GM18526 (cell line): ENCODE measurements around the gene ALG6.

Experiments used
- POLR2A ChIP-seq: IDR thresholded peaks from 3 replicates; pipeline ENCODE4 v1.6.1; 2011; ENCODE audit not compliant: insufficient read length; ENCODE audit errors: extremely low read depth

Gene ALG6

DNA sequence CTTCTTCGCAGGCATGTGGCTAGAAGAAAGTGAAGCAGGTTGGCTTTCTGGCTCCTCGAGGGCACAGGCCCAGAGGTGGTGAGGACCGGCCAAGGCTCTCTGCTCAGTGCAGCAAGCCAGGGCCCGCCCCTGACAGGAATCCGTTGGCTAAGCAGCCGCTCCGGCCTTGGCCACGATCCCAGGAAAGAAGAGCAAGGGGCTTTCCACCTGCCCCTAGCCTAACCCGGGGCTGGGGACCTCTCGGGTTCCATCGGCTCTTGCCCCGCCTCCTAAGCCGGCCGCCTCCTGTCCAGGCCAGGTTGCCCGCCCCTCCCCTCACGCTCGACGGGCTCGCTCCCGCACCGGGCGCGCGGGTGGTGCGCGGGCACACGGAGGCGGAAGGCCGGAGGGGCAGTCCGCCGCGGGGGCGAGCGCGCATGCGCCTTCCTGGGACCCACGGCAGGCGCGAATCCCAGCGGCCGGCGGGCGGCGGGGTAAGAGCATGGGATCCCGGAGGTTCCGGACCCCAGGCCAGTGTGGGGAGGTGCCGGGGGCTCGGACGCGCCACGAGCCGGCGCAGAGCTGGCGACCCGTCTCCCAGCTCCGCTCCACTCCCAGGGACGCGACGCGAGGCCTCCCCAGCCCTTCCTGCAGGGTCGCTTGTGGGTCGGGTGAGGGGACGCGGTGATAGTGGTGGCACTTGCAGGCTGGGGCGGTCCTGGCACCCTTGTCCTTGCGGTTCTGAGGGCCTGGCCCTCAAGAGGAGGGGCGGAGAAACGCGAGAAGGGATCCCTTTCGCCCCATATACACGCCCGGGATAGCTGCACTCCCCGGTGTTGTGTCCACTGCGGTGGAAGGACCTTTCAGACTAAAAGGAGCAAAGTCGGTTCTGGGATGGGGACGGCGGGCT, at the start of gene ALG6:
Gene ALG6 (plus strand): TSS at position 413 of the 889 bp plus-strand sequence. CDS start 3,351 bp downstream, outside the sequence.
- TF ChIP-seq POLR2A = peak; percentile 96

DNA sequence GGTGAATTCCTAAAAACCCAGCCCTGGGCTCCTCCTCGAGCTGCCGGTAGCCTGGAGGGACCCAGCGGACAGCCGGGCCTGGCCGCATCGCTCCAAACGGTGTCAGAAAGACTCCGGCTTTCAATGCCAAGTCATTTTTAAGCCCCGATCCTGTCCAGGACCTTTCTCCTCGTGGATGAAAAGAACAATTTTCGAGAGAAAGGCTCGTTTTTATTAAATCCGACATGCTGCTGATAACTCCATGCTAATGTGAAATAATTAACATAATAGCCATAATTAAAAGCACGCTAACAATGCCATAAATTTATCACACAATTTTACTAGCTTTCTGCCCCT, 49.6 kb upstream of the ALG6 start:
- no peak for TF ChIP-seq POLR2A

DNA sequence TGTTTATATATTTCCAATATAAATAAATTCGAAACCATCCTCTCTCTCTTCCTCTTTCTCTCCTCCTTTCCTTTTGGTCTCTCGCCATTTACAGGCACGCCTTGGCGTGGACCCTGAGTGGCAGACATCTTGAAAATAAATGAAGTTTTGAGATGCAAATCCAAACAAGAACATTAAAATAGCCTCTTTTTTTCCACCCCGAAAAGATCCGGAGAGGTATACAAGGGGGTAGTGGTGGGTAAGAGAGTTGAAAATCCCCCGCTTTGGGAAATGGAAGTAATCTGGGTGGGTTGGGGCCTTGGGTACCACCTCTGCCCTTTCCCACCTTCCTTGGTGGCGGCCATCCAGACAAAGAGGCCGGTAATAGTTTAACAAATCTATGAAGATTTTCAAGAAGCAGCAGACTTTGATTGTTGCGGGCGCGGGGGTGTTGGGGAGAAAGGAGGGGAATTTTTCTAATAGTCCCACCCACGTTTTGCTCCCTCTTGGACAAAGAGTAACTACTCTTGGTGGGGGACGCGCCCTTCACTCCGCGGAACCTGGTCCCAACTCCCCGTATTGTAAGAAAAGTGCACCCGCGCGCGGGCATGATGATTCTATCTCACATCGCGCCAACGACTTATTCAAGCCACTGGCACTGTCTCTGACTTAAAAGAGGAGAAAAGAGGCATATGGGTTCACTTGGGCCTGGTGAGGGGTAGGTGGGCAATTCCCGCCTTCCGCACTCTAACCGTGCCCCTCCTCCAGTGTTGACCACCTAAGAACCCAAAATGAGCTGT, 49.0 kb upstream of the ALG6 start:
- TF ChIP-seq POLR2A = no peak

DNA sequence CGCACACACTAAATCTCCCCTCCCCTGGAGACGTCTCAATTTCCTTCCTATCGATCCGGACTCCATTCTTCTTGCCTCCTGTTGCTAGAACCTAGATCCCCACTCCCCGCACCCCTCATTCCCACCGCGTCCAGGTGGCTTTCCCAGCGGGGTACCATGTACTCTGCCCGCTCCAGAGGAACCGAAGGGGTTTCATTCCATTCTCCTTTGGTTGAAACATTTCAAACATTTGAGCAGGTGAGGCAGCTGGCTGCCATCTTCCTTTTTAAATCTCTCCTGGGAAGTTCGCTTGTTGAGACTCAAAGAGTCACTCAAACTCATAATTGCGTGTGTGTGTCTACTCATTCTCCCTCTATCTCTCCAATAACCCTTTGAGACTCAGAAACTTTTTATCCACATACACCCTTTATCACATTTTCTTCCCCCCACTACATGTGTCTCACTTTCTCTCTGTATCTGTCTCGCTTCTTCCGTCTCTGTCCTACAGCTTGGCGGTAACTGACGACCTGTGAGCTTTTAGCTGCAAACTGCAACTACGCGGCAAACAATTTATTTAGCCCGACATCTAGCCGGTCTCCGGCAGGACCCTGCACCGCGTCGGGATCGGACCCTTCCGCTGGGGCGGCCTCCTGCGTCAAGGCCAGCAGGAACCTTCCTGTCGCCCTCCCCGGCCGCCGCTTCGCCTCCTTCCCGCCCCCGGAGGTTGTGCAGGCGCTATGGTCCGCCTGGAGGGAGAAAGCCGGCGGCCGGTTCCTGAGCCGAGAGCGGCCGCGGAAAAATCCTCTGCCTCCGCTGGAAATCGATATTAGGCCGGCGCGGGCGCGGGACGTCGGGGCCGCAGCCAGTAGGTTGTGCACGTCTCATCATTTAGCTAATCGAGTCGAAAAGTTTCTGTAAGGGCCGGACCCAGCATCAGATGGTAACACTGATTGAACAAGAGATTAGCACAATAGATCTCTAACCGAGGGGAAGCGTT, 48.1 kb upstream of the ALG6 start:
- TF ChIP-seq POLR2A = no peak

DNA sequence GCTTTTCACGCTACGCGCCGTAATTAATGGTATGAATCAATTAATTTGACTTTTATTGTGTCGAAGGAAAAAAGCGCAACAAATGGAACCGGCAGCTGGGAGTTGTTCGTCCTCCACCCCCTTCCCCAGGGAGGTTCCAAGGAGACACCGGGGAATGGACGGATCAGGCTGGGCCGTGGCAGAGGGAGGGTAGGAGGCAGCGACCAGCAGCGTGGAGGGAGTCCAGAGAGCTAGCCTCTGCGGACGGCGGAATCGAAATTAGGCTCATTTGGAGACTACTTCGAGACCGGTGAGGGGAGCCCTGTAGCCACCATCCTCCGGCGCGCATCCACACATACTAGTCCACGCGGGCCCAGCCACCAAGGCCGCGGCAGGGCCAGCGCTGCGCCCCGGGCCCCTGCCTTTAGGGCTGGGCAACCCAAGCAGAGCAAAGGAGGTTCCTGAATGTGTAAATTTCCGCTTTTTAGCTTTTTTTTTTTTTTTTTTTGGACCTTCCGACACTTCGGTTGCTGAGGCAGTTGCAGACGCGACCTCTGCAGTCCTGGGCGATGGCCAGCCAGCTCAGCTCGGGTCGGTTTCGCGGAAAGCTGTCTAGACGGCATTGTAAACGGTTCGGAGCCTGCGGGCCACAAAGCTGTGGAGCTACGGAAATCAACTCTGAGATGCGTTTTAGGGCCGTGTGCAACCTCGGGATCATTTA, 47.3 kb upstream of the ALG6 start:
- TF ChIP-seq POLR2A = no peak

DNA sequence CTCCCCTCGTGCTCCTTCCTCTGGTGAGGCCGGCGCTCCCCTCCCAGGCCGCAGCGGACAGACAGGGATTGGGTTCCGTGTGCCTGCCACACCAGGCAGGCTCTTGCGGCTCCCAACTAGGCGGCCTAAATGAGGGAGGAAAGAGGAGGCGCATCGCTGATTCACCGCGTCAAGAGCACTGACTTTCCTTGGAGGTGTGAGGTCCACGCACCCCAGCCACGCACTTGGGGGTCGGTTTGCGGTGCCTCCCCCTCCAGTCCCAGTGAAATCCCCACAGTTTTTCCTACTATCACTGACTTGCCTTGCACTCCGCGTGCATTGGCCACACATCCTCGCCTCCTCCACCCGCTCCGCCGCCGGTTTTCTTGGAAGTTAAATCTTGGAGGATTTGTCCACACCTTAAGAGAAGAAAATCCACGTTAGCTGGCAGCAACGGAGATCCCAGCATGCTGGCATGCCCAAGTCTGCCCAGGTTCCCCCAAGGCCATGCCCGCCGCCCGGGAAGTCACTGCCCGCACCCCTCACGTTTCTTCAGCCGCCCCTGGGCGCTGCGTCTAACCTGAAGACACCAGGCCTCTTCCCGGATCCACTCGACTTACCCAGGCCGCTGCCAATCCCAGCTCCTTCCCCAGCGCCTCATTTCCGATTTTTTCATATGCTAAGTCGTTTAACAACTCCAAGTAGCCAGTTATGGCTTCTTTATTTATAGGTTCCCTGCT, 46.2 kb upstream of the ALG6 start:
- no peak for TF ChIP-seq POLR2A

DNA sequence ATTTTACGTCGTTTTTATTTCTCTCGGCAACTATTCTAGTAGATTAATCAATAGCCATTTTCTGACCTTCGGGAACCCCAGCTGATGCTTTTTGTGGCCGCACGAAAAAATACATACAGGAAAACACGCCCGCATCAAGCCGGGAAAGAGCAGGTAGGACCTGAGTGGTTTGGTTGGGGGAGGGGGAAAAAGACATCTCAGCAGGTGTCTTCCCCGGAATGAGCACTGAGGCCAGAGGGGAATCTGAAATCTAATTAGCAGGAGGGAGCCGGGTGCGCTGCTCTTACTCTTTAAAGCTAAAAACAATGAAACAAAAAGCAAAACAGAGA, 45.7 kb upstream of the ALG6 start:
- no peak for TF ChIP-seq POLR2A

DNA sequence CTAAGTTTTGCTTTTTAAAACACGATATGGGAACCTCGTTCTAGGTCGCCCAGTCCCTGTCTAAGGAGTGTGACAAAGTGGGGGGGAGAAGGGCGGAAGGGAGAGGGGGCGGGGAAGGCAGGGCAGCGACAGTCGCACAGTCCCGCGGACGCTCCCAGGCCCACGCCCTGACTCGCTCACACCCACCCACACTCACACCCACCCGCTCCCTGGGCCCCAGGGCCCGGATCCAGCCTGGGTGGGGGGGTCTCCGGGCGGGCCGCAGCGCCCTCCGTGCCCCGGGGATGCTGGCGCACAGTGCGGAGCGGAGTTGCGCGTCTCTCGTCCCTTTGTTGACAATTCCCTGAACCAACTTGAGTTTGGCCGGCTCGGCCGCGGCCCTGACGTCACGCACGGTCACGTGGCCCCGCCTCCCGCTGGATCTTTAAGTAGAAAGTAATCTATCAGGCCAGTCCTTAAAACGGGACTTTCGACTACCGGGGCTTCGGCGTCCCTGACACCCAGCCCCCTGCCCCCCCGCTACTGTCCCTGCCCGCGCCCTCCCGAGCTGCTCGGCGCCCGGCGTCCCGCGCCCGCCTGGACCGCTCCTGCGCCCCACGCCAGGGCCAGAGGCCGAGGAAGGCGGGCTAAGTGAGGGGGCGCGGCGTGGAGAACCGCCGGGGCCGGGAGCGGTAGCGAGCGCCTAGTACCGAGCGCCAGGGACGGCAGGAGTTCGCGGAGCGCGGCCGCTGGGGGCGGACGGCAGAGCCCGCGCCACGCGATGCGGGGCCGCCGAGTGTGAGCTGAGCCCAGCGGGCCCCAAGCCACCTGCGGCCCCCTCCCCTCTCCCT, 45.1 kb upstream of the ALG6 start, which contains the start of gene FOXD3:
Gene FOXD3 (plus strand): TSS at position 454 of the 830 bp plus-strand sequence. CDS start 492 bp downstream, outside the sequence.
- no peak for TF ChIP-seq POLR2A

DNA sequence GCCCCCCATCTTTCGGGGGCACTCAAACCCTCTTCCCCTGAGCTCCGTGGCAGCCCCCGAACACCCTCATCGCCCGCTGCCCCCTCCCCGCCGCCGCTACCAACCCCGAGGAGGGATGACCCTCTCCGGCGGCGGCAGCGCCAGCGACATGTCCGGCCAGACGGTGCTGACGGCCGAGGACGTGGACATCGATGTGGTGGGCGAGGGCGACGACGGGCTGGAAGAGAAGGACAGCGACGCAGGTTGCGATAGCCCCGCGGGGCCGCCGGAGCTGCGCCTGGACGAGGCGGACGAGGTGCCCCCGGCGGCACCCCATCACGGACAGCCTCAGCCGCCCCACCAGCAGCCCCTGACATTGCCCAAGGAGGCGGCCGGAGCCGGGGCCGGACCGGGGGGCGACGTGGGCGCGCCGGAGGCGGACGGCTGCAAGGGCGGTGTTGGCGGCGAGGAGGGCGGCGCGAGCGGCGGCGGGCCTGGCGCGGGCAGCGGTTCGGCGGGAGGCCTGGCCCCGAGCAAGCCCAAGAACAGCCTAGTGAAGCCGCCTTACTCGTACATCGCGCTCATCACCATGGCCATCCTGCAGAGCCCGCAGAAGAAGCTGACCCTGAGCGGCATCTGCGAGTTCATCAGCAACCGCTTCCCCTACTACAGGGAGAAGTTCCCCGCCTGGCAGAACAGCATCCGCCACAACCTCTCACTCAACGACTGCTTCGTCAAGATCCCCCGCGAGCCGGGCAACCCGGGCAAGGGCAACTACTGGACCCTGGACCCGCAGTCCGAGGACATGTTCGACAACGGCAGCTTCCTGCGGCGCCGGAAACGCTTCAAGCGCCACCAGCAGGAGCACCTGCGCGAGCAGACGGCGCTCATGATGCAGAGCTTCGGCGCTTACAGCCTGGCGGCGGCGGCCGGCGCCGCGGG, 44.2 kb upstream of the ALG6 start:
- TF ChIP-seq POLR2A = no peak

DNA sequence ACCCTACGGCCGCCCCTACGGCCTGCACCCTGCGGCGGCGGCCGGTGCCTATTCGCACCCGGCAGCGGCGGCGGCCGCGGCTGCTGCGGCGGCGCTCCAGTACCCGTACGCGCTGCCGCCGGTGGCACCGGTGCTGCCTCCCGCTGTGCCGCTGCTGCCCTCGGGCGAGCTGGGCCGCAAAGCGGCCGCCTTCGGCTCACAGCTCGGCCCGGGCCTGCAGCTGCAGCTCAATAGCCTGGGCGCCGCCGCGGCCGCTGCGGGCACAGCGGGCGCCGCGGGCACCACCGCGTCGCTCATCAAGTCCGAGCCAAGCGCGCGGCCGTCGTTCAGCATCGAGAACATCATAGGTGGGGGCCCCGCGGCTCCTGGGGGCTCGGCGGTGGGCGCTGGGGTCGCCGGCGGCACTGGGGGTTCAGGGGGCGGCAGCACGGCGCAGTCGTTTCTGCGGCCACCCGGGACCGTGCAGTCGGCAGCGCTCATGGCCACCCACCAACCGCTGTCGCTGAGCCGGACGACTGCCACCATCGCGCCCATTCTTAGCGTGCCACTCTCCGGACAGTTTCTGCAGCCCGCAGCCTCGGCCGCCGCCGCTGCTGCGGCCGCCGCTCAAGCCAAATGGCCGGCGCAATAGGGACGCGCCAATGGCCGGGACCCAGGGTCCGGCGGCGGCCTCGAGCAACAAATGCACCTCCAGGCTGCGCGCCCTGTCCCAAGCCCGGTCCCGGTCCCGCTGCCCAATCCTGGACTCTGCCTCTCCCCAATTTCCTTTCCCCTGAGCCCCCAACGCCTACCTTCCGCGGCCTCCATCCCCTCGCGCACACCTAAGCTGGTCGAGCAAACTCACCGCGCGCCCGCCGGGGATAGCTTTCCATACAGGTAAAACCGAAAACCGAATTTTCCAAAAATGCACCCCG, 43.3 kb upstream of the ALG6 start:
- no peak for TF ChIP-seq POLR2A

DNA sequence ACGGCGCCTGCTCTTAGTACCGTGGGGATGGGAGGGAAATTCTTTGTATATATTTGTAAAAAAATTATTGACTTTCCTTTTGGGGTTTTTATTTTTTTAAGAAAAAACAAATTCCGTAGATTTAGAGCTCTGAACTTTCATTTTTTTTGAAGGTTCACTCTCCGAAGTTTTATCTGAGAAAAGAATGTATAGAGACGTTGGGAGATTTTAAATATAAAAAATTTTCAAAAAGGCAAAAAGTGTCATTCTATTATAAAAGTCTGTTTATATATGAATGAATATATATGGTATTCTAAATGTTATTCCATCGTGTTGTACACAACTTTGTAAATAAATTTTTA, 42.7 kb upstream of the ALG6 start:
- TF ChIP-seq POLR2A = no peak
